HG03108 (cell line): ENCODE data around the gene TFCP2L1.
"Not testable (repeated sequence)": the region's sequence is repeated elsewhere in the genome, so short reads cannot be mapped to it uniquely, and the experiment has no call there.

Source experiments
- ATAC-seq: cut with Tn5 transposase; IDR thresholded peaks from one replicate; pipeline ENCODE4 v1.9.1; 2021; ENCODE audit warnings: moderate library complexity; ENCODE audit not compliant: unreplicated experiment

TFCP2L1 gene, protein sequence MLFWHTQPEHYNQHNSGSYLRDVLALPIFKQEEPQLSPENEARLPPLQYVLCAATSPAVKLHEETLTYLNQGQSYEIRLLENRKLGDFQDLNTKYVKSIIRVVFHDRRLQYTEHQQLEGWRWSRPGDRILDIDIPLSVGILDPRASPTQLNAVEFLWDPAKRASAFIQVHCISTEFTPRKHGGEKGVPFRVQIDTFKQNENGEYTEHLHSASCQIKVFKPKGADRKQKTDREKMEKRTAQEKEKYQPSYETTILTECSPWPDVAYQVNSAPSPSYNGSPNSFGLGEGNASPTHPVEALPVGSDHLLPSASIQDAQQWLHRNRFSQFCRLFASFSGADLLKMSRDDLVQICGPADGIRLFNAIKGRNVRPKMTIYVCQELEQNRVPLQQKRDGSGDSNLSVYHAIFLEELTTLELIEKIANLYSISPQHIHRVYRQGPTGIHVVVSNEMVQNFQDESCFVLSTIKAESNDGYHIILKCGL

GRCh38 chr2:121284463-121285449 is at the start of gene TFCP2L1:
TSS of gene TFCP2L1 (minus strand) at chr2:121285202. CDS start at chr2:121285109, 93 bp downstream.
- no peak for ATAC-seq

GRCh38 chr2:121333834-121334558 is 49.0 kb upstream of the TFCP2L1 start:
- ATAC-seq = peak; percentile 76

- ATAC-seq = no peak
These were observed 48.2 kb upstream of the TFCP2L1 start for GRCh38 chr2:121333231-121333630.

DNA sequence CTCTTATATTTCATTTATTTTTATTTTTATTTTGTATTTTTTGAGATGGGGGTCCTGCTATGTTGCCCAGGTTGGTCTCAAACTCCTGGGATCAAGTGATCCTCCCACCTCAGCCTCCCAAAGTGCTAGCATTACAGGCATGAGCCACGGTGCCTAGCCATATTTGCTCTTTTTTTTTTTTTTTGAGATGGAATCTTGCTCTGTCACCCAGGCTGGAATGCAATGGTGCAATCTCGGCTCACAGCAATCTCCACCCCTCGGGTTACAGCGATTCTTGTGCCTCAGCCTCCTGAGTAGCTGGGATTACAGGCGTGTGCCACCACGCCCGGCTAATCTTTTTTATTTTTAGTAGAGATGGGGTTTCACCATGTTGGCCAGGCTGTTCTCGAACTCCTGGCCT is 46.3 kb upstream of the TFCP2L1 start:
- ATAC-seq = not testable (repeated sequence)

GRCh38 chr2:121330921-121331320 is 45.9 kb upstream of the TFCP2L1 start:
- ATAC-seq = no peak

- no peak for ATAC-seq
These were observed 44.8 kb upstream of the TFCP2L1 start for GRCh38 chr2:121329786-121330185.

- no peak for ATAC-seq
These were observed 41.6 kb upstream of the TFCP2L1 start for GRCh38 chr2:121326628-121327027.

DNA sequence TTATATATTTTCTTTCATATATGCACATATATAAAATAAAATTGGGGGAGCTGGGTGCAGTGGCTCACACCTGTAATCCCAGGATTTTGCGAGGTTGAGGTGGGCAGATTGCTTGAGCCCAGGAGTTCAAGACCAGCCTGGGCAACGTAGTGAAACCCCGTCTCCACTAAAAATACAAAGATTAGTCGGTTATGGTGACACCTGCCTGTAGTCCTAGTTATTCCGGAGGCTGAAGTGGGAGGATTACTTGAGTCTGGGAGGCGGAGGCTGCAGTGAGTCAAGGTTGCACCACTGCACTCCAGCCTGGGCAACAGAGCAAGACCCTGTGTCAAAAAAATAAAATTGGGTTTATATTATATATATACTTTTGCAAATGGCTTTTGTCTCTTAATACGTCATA is 39.6 kb upstream of the TFCP2L1 start:
- no peak for ATAC-seq

- no peak for ATAC-seq
These were observed 36.5 kb upstream of the TFCP2L1 start for GRCh38 chr2:121321476-121321875.

DNA sequence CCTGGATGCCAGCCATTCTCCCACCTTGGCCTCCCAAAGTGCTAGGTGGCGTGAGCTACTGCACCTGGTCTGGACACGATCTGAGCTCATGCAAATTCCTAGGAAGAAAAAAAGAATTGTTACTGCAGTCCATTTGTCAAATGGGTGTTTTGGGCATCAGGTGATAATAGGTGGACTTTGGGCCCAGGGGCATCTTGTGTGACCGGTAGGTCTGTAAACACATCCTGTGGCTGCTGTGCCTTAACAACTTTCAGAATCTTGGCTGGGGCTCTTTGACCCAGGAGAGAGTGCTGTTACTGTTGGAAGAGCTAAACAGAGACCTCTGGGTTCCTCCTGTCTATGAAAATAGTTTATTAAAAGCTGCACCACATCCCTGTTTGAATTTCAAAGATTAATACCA is 34.9 kb upstream of the TFCP2L1 start:
- ATAC-seq = no peak

DNA sequence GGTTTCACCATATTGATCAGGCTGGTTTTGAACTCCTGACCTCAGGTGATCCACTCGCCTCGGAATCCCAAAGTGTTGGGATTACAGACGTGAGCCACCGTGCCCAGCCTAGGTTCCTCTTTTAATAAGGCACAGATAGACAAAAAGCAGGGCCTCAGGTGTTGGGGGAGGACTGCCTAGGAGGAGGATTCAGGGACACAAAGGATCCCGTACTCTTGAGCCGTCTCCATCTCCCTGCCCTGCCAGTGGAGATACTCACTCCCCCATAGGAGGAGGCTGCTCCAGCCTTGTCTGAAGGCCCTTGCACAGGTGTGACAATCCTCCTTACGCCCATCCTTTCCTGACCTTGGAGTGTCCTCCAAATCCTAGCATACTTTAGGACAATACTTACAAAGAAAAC is 32.0 kb upstream of the TFCP2L1 start:
- ATAC-seq = no peak

- ATAC-seq = not testable (repeated sequence)
These were observed 28.7 kb upstream of the TFCP2L1 start for GRCh38 chr2:121313701-121314100.

DNA sequence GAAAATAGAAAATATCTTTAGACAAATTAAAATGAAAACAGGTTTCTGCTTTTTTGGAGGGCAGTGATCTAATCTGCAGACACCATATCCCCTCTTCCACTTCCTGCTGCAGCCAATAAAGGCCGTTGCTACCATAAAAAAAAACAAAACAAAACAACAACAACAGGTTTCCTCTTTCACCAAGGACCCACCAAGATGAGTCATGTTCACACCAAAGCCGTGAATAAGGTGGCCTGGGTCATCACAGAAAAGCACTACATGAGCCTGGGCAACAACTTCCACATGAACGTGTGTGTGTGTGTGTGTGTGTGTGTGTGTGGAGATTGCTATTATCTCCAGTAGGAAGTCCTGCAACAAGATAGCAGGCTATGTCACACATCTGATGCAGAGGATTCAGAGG is 24.8 kb upstream of the TFCP2L1 start:
- ATAC-seq = no peak

GRCh38 chr2:121309323-121309722 is 24.3 kb upstream of the TFCP2L1 start:
- no peak for ATAC-seq

GRCh38 chr2:121307048-121307447 is 22.0 kb upstream of the TFCP2L1 start:
- ATAC-seq = no peak

- ATAC-seq = no peak
These were observed 19.9 kb upstream of the TFCP2L1 start for GRCh38 chr2:121304941-121305340.

DNA sequence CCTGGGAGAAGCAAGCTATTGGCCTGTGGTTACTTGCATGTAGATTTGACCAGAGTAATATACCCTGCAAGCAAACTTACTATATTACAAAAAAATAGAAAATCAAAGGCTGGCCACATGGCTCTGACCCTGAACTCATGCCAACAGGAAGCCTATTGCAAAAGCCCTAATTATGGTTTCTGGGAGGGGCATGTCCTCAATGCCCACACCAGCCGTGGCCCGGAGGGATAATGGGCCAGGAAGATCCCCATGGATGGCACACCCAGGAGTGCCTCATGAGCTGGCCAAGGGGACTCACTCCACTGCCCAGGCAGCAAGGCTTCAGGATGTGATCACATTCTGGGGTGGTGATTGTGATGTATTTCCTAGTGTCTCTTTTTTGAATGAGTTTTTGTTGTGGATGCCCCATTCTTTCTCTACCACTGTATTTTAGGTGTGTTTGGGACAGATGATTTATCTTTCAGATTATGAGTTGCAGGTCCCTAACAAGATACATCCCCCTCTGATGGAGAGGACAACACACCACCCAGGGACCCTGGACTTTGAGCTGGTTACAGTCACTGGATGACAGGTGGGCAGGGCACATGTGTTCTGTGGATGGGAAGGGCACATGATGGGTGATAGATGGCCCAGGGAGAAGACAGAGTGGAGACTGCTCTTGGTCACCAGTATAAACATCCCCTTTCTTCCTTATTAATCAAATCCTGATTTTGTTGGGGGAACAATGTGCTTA is 18.7 kb upstream of the TFCP2L1 start:
- no peak for ATAC-seq

- ATAC-seq = not testable (repeated sequence)
These were observed 16.2 kb upstream of the TFCP2L1 start for GRCh38 chr2:121301190-121301589.

- no peak for ATAC-seq
These were observed 13.5 kb upstream of the TFCP2L1 start for GRCh38 chr2:121298476-121298875.

GRCh38 chr2:121297866-121298265 is 12.9 kb upstream of the TFCP2L1 start:
- ATAC-seq = not testable (repeated sequence)
